GM23338 (cell line): ENCODE data around the gene MEI1. TPM values are rescaled to one million over a fixed set of nuclear protein-coding genes. Genes with fewer than 3 reads are reported as not detected.
A peak's percentile ranks its signal among the peaks of the same experiment; 100 is the strongest.
"Not testable (repeated sequence)": the region's sequence is repeated elsewhere in the genome, so short reads cannot be mapped to it uniquely, and the experiment has no call there.

ENCODE experiments used
- ATAC-seq: fragments of 200-7000 bp; cut with Tn5 transposase; 3 replicates; pipeline ENCODE4 v1.9.1; 2020
- DNase-seq: peaks from one replicate; pipeline ENCODE4 v3.0.0-alpha.2; 2015; ENCODE audit warnings: low spot score
- H2AFZ ChIP-seq: fragments of 200-600 bp; sonication (generic); 2 replicates; pipeline ENCODE4 v1.8.0; 2016; ENCODE audit warnings: antibody characterized with exemption, mild to moderate bottlenecking, moderate library complexity
- H3F3A ChIP-seq: fragments of 200-600 bp; sonication (generic); replicated peaks from 2 replicates; pipeline ENCODE4 v1.8.0; 2017; ENCODE audit warnings: antibody characterized with exemption, mixed run types, low read depth
- H3K27ac ChIP-seq: fragments of 200-600 bp; sonication (generic); 2 replicates; pipeline ENCODE4 v1.6.1; 2016; ENCODE audit warnings: low read depth
- H3K27me3 ChIP-seq: fragments of 200-600 bp; sonication (generic); 2 replicates; pipeline ENCODE4 v1.8.0; 2016; ENCODE audit warnings: mild to moderate bottlenecking, mixed run types, moderate library complexity; ENCODE audit not compliant: insufficient read depth
- H3K36me3 ChIP-seq: fragments of 200-600 bp; sonication (generic); 2 replicates; pipeline ENCODE4 v1.8.0; 2016; ENCODE audit warnings: mild to moderate bottlenecking; ENCODE audit not compliant: insufficient read depth
- H3K4me1 ChIP-seq: fragments of 200-600 bp; sonication (generic); 2 replicates; pipeline ENCODE4 v1.8.0; 2016; ENCODE audit warnings: mild to moderate bottlenecking, moderate library complexity; ENCODE audit not compliant: insufficient read depth
- H3K4me2 ChIP-seq: fragments of 200-600 bp; sonication (generic); 2 replicates; pipeline ENCODE4 v1.7.1; 2017; ENCODE audit warnings: mixed run types
- H3K4me3 ChIP-seq: fragments of 200-600 bp; sonication (generic); 2 replicates; pipeline ENCODE4 v1.6.1; 2016; ENCODE audit warnings: mixed run types
- H3K79me2 ChIP-seq: fragments of 200-600 bp; sonication (generic); replicated peaks from 2 replicates; pipeline ENCODE4 v1.8.0; 2017; ENCODE audit warnings: mild to moderate bottlenecking; ENCODE audit not compliant: insufficient read depth
- H3K9me2 ChIP-seq: fragments of 200-600 bp; sonication (generic); 2 replicates; pipeline ENCODE4 v1.8.0; 2017; ENCODE audit not compliant: insufficient read depth
- H4K20me1 ChIP-seq: fragments of 200-600 bp; sonication (generic); replicated peaks from 2 replicates; pipeline ENCODE4 v1.8.0; 2017; ENCODE audit warnings: mild to moderate bottlenecking; ENCODE audit not compliant: insufficient read depth
- H3K27ac Mint-ChIP-seq: 2 replicates; pipeline ENCODE4 v1.8.0; 2020; ENCODE audit warnings: inconsistent platforms, mild to moderate bottlenecking, moderate library complexity, mixed read lengths
- H3K27me3 Mint-ChIP-seq: 3 replicates; pipeline ENCODE4 v1.8.0; 2022; ENCODE audit warnings: low read depth, mild to moderate bottlenecking, moderate library complexity, mixed read lengths, inconsistent platforms; ENCODE audit not compliant: insufficient read depth, poor library complexity
- H3K36me3 Mint-ChIP-seq: 3 replicates; pipeline ENCODE4 v1.8.0; 2021; ENCODE audit warnings: low read depth, mild to moderate bottlenecking, inconsistent platforms, moderate library complexity, mixed read lengths
- H3K4me1 Mint-ChIP-seq: 3 replicates; pipeline ENCODE4 v1.8.0; 2020; ENCODE audit warnings: mild to moderate bottlenecking, inconsistent platforms, mixed read lengths
- H3K4me3 Mint-ChIP-seq: 3 replicates; pipeline ENCODE4 v1.8.0; 2021; ENCODE audit warnings: moderate library complexity, mild to moderate bottlenecking, inconsistent platforms, mixed read lengths
- H3K9me3 Mint-ChIP-seq: 3 replicates; pipeline ENCODE4 v1.8.0; 2020; ENCODE audit warnings: moderate library complexity, mild to moderate bottlenecking, inconsistent platforms, mixed read lengths
- EZH2phosphoT487 ChIP-seq: fragments of 200-600 bp; sonication (generic); IDR thresholded peaks from one replicate; pipeline ENCODE4 v1.8.1; 2018; ENCODE audit warnings: antibody characterized with exemption; ENCODE audit not compliant: unreplicated experiment
- NANOG ChIP-seq: IDR thresholded peaks from 2 replicates; pipeline ENCODE4 v1.6.1; 2016; ENCODE audit warnings: antibody characterized with exemption, borderline replicate concordance
- ZNF462 ChIP-seq: fragments of 250-450 bp; sonication (Bioruptor Pico); IDR thresholded peaks from 2 replicates; pipeline ENCODE4 v1.5.0; 2020; ENCODE audit warnings: mild to moderate bottlenecking, moderate library complexity
- polyA plus RNA-seq: library from polyadenylated mRNA; unstranded; fragments of >200 nt; fragmentation: Nextera tagmentation; extraction: Ambion mirVana; gene quantifications from 2 replicates; pipeline ENCODE4 v1.2.1, GENCODE V29; 2016
- total RNA-seq: library from RNA; depleted of rRNA; stranded (reverse); fragments of >200 nt; shearing (Covaris generic); gene quantifications from 2 replicates; pipeline ENCODE4 v1.2.3, GENCODE V29; 2014
- TF ChIP-seq, protein P1 (sequence below), 2 experiments: fragments of 200-600 bp in 1 of 2; sonication (generic) in 1 of 2; conservative IDR thresholded peaks; 2 replicates each; pipeline versions ENCODE4 v1.5.1 to v1.6.1; 2016 to 2017; ENCODE audit warnings: antibody characterized with exemption in 2 of 2, low read depth in 2 of 2, mild to moderate bottlenecking in 2 of 2, moderate library complexity in 1 of 2

Gene MEI1
- total and polyA plus RNA-seq, 2 experiments from 2014 or later, result 0.28 to 0.87 TPM

GRCh38 chr22:41672096-41672495 is 27.2 kb upstream of the MEI1 start:
- H3K4me1 Mint-ChIP-seq, DNase-seq, H3F3A ChIP-seq, H3K9me3 Mint-ChIP-seq, H3K27me3 ChIP-seq, H2AFZ ChIP-seq, H3K36me3 ChIP-seq, ATAC-seq, H3K9me2 ChIP-seq, H3K27ac Mint-ChIP-seq, H3K4me2 ChIP-seq, H3K4me3 ChIP-seq, H3K4me3 Mint-ChIP-seq, H3K27ac ChIP-seq: not testable (repeated sequence)
- Histone ChIP-seq H4K20me1 (peaks cover 28% of the 10 kb centered on the region), H3K79me2 (peaks cover 24% of the 10 kb centered on the region), H3K4me1 (peaks cover 12% of the 10 kb centered on the region)
- H3K36me3 Mint-ChIP-seq, result peaks cover 28% of the 10 kb centered on the region
- peaks cover 15% of the 10 kb centered on the region for H3K27me3 Mint-ChIP-seq

- Histone ChIP-seq H3K36me3 (peaks cover 2% of the 10 kb centered on the region; the same call in 1 of the 2 replicates), H4K20me1 (peaks cover 30% of the 10 kb centered on the region), H3K79me2 (peaks cover 31% of the 10 kb centered on the region), H3F3A (no peaks in the 10 kb centered on the region; the same call in 1 of the 2 replicates), H3K4me1 (peaks cover 4% of the 10 kb centered on the region), H2AFZ (no peak overlapping the region), H3K9me2 (no peaks in the 10 kb centered on the region), H3K4me2 (no peak overlapping the region), H3K4me3 (no peak overlapping the region), H3K27me3 (no peaks in the 10 kb centered on the region), H3K27ac (no peak overlapping the region; the same call in 1 of the 2 replicates)
- DNase-seq, result peak; percentile 39
- Mint-ChIP-seq H3K27me3 (peaks cover 13% of the 10 kb centered on the region), H3K9me3 (no peaks in the 10 kb centered on the region), H3K4me3 (no peak overlapping the region), H3K27ac (no peak overlapping the region), H3K4me1 (peaks cover 4% of the 10 kb centered on the region; the same call in 1 of the 3 replicates), H3K36me3 (peaks cover 33% of the 10 kb centered on the region)
- ATAC-seq, result peak; percentile 62
- TF ChIP-seq EZH2phosphoT487, result no peak
- TF ChIP-seq, protein P1, sequence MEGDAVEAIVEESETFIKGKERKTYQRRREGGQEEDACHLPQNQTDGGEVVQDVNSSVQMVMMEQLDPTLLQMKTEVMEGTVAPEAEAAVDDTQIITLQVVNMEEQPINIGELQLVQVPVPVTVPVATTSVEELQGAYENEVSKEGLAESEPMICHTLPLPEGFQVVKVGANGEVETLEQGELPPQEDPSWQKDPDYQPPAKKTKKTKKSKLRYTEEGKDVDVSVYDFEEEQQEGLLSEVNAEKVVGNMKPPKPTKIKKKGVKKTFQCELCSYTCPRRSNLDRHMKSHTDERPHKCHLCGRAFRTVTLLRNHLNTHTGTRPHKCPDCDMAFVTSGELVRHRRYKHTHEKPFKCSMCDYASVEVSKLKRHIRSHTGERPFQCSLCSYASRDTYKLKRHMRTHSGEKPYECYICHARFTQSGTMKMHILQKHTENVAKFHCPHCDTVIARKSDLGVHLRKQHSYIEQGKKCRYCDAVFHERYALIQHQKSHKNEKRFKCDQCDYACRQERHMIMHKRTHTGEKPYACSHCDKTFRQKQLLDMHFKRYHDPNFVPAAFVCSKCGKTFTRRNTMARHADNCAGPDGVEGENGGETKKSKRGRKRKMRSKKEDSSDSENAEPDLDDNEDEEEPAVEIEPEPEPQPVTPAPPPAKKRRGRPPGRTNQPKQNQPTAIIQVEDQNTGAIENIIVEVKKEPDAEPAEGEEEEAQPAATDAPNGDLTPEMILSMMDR (conservative IDR thresholded peaks at IDR 0.05; ENCODE audit: low read depth in 2 of 2), result peak; percentile 47 to 55
Observed at GRCh38 chr22:41672780-41673509, 26.4 kb upstream of the MEI1 start.

GRCh38 chr22:41674846-41675340 is 24.4 kb upstream of the MEI1 start:
- Mint-ChIP-seq H3K4me3 (no peak overlapping the region), H3K36me3 (peaks cover 50% of the 10 kb centered on the region), H3K4me1 (no peaks in the 10 kb centered on the region), H3K27me3 (peaks cover 6% of the 10 kb centered on the region), H3K9me3 (no peaks in the 10 kb centered on the region), H3K27ac (no peak overlapping the region)
- H3K9me2 ChIP-seq, result no peaks in the 10 kb centered on the region
- peaks cover 17% of the 10 kb centered on the region for H3K36me3 ChIP-seq
- no peak overlapping the region for H2AFZ ChIP-seq
- H3K4me3 ChIP-seq, result no peak overlapping the region
- peaks cover 40% of the 10 kb centered on the region for H4K20me1 ChIP-seq
- DNase-seq (no peak), ATAC-seq (no peak)
- H3K27ac ChIP-seq, result no peak overlapping the region
- no peaks in the 10 kb centered on the region; the same call in 1 of the 2 replicates for H3F3A ChIP-seq
- no peaks in the 10 kb centered on the region for H3K27me3 ChIP-seq
- H3K79me2 ChIP-seq, result peaks cover 50% of the 10 kb centered on the region
- H3K4me1 ChIP-seq, result no peaks in the 10 kb centered on the region
- H3K4me2 ChIP-seq, result no peak overlapping the region
- no peak for TF ChIP-seq ZNF462 (CRISPR knock-in tag)
- TF ChIP-seq, protein P1 (conservative IDR thresholded peaks at IDR 0.05; ENCODE audit: low read depth in 2 of 2), result no peak
- no peak for TF ChIP-seq NANOG
